Measurements from ENCODE around the gene CSGALNACT2.

Gene CSGALNACT2

DNA sequence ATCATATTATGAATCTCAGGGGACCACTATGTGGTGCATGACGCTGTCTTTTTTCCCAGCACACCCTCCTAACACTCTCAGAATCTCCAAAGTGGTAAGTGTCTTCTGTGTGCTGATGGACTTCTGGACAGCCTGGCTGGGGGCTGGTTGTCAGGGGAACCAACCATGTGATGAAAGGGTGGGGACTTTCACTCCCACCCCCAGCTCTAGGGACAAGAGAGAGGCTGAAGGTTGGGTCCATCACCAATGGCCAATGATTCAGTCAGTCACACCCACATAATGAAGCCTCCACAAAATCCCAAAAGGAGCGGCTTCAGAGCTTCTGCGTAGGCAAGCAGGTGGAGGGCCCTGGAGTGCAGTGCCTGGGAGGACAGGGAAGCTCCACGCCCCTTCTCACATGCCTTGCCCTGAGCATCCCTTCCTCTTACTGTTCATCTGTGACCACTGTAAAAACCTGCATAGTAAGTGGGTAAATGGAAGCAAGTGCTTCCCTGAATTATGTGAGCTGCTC lies 84.0 kb downstream of the CSGALNACT2 start:
- DNase-seq (ENCODE audit: low read depth), result no peak
- H3K4me3 ChIP-seq (ENCODE audit: low read depth, low read length), result no peak overlapping the region
- TF ChIP-seq MAX (IDR thresholded peaks at IDR 0.05; ENCODE audit: low read depth, low read length) (no peak), POLR2A (IDR thresholded peaks at IDR 0.05; ENCODE audit: extremely low read depth, insufficient read length) (no peak), MYC (IDR thresholded peaks at IDR 0.05; ENCODE audit: low read depth, low read length) (no peak)
- TF ChIP-seq, protein P1, sequence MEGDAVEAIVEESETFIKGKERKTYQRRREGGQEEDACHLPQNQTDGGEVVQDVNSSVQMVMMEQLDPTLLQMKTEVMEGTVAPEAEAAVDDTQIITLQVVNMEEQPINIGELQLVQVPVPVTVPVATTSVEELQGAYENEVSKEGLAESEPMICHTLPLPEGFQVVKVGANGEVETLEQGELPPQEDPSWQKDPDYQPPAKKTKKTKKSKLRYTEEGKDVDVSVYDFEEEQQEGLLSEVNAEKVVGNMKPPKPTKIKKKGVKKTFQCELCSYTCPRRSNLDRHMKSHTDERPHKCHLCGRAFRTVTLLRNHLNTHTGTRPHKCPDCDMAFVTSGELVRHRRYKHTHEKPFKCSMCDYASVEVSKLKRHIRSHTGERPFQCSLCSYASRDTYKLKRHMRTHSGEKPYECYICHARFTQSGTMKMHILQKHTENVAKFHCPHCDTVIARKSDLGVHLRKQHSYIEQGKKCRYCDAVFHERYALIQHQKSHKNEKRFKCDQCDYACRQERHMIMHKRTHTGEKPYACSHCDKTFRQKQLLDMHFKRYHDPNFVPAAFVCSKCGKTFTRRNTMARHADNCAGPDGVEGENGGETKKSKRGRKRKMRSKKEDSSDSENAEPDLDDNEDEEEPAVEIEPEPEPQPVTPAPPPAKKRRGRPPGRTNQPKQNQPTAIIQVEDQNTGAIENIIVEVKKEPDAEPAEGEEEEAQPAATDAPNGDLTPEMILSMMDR (IDR thresholded peaks at IDR 0.05; ENCODE audit: low read depth, low read length), result no peak

DNA sequence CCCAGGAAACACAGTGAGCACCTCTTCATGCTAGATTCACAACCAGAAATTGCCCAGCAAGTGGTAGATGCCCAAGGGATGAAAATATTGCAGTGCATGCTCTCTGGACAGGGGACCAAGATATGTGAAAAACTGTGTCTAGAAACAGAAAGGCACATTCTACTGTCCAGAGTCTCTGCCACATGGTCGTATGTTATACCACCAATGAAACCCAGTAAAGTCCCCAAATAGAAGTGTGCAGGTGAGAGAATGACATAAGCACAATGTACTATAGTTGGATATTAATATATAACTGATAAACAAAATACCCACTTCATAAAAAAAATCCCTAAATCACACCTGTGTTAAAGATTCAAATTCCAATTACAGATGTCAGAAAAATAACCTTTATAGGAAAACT lies 84.8 kb downstream of the CSGALNACT2 start:
- TF ChIP-seq, protein P1 (IDR thresholded peaks at IDR 0.05; ENCODE audit: low read depth, low read length), result no peak
- no peak overlapping the region for H3K4me3 ChIP-seq (ENCODE audit: low read depth, low read length)
- DNase-seq (ENCODE audit: low read depth), result no peak

- no peak overlapping the region for H3K4me3 ChIP-seq (ENCODE audit: low read depth, low read length)
- no peak for DNase-seq (ENCODE audit: low read depth)
- TF ChIP-seq, protein P1 (IDR thresholded peaks at IDR 0.05; ENCODE audit: low read depth, low read length), result no peak
- no peak for TF ChIP-seq POLR2A (IDR thresholded peaks at IDR 0.05; ENCODE audit: extremely low read depth, insufficient read length)
- TF ChIP-seq MAX (IDR thresholded peaks at IDR 0.05; ENCODE audit: low read depth, low read length), result no peak
- no peak for TF ChIP-seq MYC (IDR thresholded peaks at IDR 0.05; ENCODE audit: low read depth, low read length)
These were observed 86.1 kb downstream of the CSGALNACT2 start for GRCh38 chr10:43224321-43224720.

DNA sequence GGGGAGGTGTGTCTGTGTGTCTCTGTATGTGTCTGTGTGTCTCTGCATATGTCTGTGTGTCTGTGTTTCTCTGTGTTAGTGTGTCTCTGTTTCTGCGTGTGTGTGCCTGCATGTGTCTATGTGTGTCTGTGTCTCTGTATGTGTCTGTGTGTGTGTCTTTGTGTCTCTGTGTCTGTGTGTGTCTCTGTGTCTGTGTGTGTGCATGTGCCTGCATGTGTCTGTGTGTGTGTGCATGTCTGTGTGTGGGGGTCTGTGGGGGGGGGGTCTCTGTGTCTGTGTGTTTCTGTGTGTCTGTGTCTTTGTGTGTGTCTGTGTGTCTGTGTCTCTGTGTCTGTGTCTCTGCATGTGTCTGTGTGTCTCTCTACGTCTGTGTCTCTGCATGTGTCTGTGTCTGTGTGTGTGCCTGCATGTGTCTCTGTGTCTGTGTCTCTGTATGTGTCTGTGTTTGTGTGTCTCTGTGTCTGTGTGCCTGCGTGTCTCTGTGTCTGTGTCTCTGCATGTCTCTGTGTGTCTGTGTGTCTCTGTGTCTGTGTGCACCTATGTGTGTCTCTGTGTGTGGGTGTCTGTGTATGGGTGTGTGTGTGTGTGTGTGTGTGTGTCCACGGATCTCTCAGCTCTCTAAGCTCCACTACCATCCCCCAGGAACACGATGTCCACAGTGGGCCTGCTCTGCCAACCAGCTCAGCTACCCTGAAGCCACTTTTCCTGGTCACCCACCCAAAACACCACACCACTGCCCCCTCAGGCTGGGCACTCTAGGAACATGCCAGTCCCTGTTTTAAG lies 87.0 kb downstream of the CSGALNACT2 start:
- TF ChIP-seq, protein P1 (IDR thresholded peaks at IDR 0.05; ENCODE audit: low read depth, low read length), result no peak
- TF ChIP-seq MYC (IDR thresholded peaks at IDR 0.05; ENCODE audit: low read depth, low read length) (no peak), POLR2A (IDR thresholded peaks at IDR 0.05; ENCODE audit: extremely low read depth, insufficient read length) (no peak), MAX (IDR thresholded peaks at IDR 0.05; ENCODE audit: low read depth, low read length) (no peak)
- no peak overlapping the region for H3K4me3 ChIP-seq (ENCODE audit: low read depth, low read length)
- no peak for DNase-seq (ENCODE audit: low read depth)

DNA sequence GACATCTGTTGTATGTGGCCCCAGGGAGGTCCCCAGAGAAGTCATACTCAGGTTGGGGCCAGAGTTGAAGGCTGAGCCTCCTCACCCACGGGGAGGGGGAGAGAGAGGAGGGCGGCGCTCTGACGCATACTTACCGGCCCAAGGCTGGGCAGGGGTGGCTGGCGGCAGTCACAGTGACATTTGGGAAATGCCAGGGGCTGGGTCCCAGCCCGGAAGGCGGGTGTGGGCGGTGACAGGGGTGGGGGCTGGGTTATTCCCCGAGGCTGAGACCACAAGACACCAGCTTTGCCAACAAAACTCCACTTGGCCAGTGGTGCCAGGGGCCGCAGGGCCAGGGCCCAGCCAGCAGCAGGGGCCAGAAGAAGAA lies 87.5 kb downstream of the CSGALNACT2 start:
- no peak overlapping the region for H3K4me3 ChIP-seq (ENCODE audit: low read depth, low read length)
- DNase-seq (ENCODE audit: low read depth), result no peak
- TF ChIP-seq MYC (IDR thresholded peaks at IDR 0.05; ENCODE audit: low read depth, low read length), result no peak
- TF ChIP-seq MAX (IDR thresholded peaks at IDR 0.05; ENCODE audit: low read depth, low read length), result no peak
- TF ChIP-seq POLR2A (IDR thresholded peaks at IDR 0.05; ENCODE audit: extremely low read depth, insufficient read length), result no peak
- TF ChIP-seq, protein P1 (IDR thresholded peaks at IDR 0.05; ENCODE audit: low read depth, low read length), result no peak

Measured in NB4 (cell line).